Stimulated activated CD8-positive, alpha-beta memory T cell treated with anti-CD3 and anti-CD28 coated beads, Interleukin-12 subunit alpha, Interleukin-12 subunit beta, amount 100 ng/mL, for 24 hours (primary cell): ENCODE results near the gene C1QTNF3.
"Not testable (repeated sequence)": the region's sequence is repeated elsewhere in the genome, so short reads cannot be mapped to it uniquely, and the experiment has no call there.

Experiments used
- DNase-seq: peaks from one replicate; pipeline ENCODE4 v3.0.0-alpha.2; 2020; ENCODE audit errors: extremely low read depth

C1QTNF3 gene

GRCh38 chr5:34043099-34043876 is at the start of gene C1QTNF3:
C1QTNF3 (minus strand) TSS chr5:34043213; CDS start chr5:34043125, 88 bp downstream.
- no peak for DNase-seq

DNA sequence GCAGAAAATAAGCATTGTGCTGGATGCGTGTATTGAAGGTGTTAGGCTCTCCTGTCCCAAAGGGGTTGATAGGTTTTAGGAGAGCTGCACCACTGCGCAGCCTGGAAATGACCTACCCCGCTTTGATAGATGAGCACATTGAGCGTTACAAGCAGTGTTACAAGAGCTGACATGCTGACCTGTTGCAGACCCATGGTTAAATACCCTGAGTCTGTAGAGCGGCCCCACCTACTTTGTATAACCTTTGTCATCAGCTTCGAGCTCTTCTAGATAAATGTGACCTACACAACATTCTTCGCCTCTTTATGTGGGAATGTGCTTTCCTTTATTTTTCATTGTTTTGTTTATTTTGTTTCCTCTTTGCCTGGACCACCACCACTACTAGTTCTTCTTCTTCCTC is 48.0 kb upstream of the C1QTNF3 start:
- not testable (repeated sequence) for DNase-seq

- not testable (repeated sequence) for DNase-seq
These were observed 46.8 kb upstream of the C1QTNF3 start for GRCh38 chr5:34089802-34090201.

GRCh38 chr5:34087728-34088127 is 44.7 kb upstream of the C1QTNF3 start:
- DNase-seq, result not testable (repeated sequence)

DNA sequence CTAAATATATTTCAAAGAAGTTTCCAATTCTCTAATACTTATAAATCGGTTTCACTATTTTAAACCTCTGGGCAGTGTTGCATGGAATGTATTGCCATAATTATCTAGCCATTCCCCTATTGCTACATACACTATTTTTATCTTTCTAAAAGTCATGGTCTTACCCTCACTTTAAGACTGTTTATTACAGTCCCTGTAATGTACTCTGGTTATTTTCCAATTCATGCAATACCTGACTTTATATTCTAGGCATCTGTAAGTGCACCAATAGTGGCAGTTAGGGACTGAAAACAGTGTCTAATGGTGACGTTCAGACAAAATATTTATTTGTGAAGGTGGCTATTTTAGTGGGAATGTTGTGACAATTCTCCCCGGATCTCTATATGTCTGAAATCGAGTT is 40.9 kb upstream of the C1QTNF3 start:
- not testable (repeated sequence) for DNase-seq

- DNase-seq, result not testable (repeated sequence)
These were observed 36.5 kb upstream of the C1QTNF3 start for GRCh38 chr5:34079505-34079904.

DNA sequence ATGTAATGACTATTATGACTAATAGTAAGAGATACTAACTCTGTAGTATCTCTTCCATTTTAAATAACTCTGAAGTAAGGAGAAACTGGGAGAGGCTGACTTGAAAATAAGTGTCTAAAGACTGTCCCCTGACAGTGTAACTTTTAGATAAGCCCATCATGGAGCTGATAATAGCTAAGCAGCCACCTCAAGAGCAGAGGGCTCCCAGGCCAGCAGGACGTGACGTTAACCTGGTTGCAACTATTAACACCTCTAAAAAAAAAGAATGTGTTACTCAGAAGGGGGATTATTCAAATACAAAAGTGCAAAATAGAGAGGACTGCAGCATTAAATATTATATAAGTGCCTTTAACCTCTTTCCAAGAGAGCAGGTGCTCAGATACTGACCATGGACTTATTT is 34.6 kb upstream of the C1QTNF3 start:
- not testable (repeated sequence) for DNase-seq

GRCh38 chr5:34076719-34077364 is 33.8 kb upstream of the C1QTNF3 start:
- DNase-seq, result not testable (repeated sequence)

DNA sequence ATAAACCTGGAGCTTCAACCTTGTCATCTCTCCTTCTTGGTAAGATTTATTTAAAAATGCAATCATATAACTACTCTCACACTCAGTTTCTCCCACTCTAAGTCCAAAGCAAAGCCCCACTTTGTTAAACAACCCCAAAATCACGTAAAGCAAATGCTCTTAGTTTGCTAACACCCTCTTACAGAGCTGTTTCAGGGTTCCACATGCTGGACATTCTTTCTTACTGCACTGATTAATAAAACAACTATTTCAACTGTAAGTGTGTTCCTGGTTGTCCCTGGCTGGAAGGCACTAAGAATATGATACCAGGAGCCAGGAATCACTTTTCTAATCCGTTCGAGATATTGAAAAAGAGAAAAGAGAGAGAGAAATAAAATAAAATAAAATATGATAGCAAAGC is 31.5 kb upstream of the C1QTNF3 start:
- not testable (repeated sequence) for DNase-seq

GRCh38 chr5:34074071-34074470 is 31.1 kb upstream of the C1QTNF3 start:
- not testable (repeated sequence) for DNase-seq

- not testable (repeated sequence) for DNase-seq
These were observed 27.6 kb upstream of the C1QTNF3 start for GRCh38 chr5:34070626-34071025.

GRCh38 chr5:34064656-34065055 is 21.6 kb upstream of the C1QTNF3 start:
- DNase-seq, result no peak

- no peak for DNase-seq
These were observed 19.4 kb upstream of the C1QTNF3 start for GRCh38 chr5:34062419-34062818.

GRCh38 chr5:34061993-34062392 is 19.0 kb upstream of the C1QTNF3 start:
- DNase-seq, result no peak

- DNase-seq, result no peak
These were observed 17.0 kb upstream of the C1QTNF3 start for GRCh38 chr5:34059977-34060376.

- DNase-seq, result no peak
These were observed 15.5 kb upstream of the C1QTNF3 start for GRCh38 chr5:34058532-34058931.

DNA sequence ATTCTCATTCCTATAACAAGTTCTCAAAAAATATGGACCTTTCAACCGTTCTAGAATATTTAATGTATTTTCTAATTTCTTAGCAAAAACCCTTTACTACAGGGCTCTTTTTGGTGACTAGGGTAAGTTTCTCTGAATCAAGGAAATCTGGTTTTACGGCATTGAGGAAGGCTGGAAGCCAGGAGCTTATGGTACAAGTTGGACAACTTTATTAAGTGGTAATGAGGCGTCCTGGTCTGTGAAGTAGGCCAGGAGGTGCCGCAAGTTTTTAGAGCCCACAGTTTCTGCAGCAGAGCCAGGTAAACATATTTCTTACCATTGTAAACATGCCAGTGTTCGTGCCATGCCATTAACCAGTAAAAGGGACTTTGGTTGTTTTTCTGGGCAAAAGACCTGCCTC is 14.6 kb upstream of the C1QTNF3 start:
- no peak for DNase-seq

DNA sequence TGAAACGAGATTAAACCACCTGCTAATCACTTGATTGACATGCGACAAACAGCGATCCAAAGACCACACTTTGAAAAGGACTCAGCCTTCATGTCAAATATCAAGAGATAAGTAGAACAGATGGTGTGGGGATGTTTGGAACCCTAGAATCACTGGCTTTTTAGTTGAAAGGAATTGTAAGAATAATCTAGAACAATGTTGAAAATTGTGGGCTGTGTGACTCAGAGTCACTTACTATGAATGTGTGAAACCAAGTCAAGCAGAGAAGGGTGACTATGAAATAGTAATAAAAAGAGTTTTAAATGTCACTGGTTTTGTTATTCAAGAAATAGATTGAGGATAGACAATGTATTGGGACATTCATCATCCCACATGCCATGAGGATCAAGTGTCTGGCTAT is 14.1 kb upstream of the C1QTNF3 start:
- DNase-seq, result no peak

GRCh38 chr5:34055667-34056066 is 12.7 kb upstream of the C1QTNF3 start:
- no peak for DNase-seq

- no peak for DNase-seq
These were observed 11.4 kb upstream of the C1QTNF3 start for GRCh38 chr5:34054400-34054729.

DNA sequence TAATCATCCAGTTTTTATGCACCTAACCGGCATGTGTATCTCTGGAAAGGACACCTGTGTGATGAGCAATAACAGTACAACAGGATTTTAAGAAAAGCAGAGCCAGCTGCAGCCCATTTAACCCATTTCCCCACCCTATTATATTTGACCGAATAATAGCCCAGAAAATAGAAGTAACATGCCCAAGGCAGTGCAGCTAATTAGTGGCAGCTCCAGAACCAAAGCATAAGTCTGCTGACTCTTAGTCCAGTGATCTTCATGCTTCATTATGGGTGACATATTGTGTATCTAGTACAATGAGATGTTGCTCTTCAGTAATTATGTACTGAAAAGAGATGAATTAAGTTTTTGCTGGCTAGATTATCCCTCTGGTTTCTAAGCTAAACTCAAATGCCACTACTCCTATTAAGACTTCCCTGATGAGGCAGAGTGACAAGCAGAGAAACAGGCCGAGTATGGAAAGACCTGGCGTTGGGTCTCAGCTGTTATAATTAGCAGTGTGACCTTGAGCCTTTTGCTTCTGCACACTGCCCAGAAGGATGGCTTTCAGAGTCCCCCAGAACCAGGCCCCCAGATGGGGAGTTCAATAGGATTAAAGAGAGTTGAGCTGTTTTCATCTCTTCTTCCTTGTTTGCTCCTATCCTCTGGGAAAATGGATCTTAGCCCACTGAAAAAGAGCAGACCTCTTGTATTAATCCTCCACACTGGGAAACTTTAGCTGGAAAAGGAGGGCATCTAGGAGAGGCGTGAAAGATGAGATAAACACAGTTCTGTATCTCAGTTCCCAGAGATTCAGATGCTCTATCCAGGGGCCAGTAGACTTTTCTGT is 10.8 kb upstream of the C1QTNF3 start:
- DNase-seq, result no peak

- no peak for DNase-seq
These were observed 10.1 kb upstream of the C1QTNF3 start for GRCh38 chr5:34053133-34053532.
